HepG2 (cell line): ENCODE results near the gene ASZ1. TPM values are rescaled to one million over a fixed set of nuclear protein-coding genes. Genes with fewer than 3 reads are reported as not detected.

ENCODE experiments used
- ATAC-seq: fragments of 200-7000 bp; cut with Tn5 transposase; 3 replicates; pipeline ENCODE4 v1.9.1; 2020; ENCODE audit warnings: mild to moderate bottlenecking, moderate library complexity
- BruUV-seq: library from RNA; stranded (reverse); fragments of 400-500 nt; replicated peaks from 2 replicates; lab custom pipeline; 2021; lab: Mats Ljungman, UMichigan
- CTCF ChIA-PET: fragments of 300-600 bp; formaldehyde crosslinking; extraction: SDS; loops from one replicate; lab custom pipeline; 2021; ENCODE audit warnings: low total read pairs, inconsistent platforms, low intra/inter-chr PET ratio; lab: Yijun Ruan, JAX
- POLR2A ChIA-PET: fragments of 350-600 bp; sonication (Branson Sonifier 250); formaldehyde crosslinking; loops from one replicate; lab custom pipeline; 2020; ENCODE audit warnings: antibody characterized with exemption, inconsistent platforms; lab: Yijun Ruan, JAX
- DNase-seq: peaks from one replicate; pipeline ENCODE4 v3.0.0-alpha.2; 2015; ENCODE audit warnings: low spot score
- FAIRE-seq: peaks from 3 replicates; lab custom pipeline; 2011; peaks lifted over from hg19 to GRCh38; lab: Jason Lieb, UNC
- H2AFZ ChIP-seq: one replicate; pipeline ENCODE4 v1.6.1; 2011; ENCODE audit warnings: low read length, inconsistent platforms
- H3K27ac ChIP-seq: fragments of 300-600 bp; 3 replicates; pipeline ENCODE4 v1.8.0; 2011; ENCODE audit warnings: mixed run types, mild to moderate bottlenecking, mixed read lengths, low read length, inconsistent platforms; ENCODE audit not compliant: insufficient read depth; ENCODE audit errors: extremely low read length
- H3K27me3 ChIP-seq, 2 experiments: fragments of 200-600 bp in 1 of 2; 2 replicates in 1 of 2; 3 replicates in 1 of 2; pipeline versions ENCODE4 v1.6.0 to v1.8.0; 2011; ENCODE audit warnings: low read length in 2 of 2, mild to moderate bottlenecking in 2 of 2, moderate library complexity in 2 of 2, inconsistent platforms in 1 of 2; ENCODE audit not compliant: insufficient read depth in 2 of 2, control insufficient read depth in 1 of 2
- H3K36me3 ChIP-seq, 2 experiments: fragments of 200-600 bp in 1 of 2; replicated peaks in 1 of 2; 2 replicates in 1 of 2; 3 replicates in 1 of 2; pipeline versions ENCODE4 v1.5.1 to v1.8.0; 2011; ENCODE audit warnings: low read length in 2 of 2, inconsistent platforms in 1 of 2; ENCODE audit not compliant: insufficient read depth in 2 of 2, control insufficient read depth in 1 of 2
- H3K4me1 ChIP-seq: 2 replicates; pipeline ENCODE4 v1.5.1; 2012; ENCODE audit warnings: low read length, inconsistent platforms; ENCODE audit not compliant: insufficient read depth
- H3K4me2 ChIP-seq: 2 replicates; pipeline ENCODE4 v1.6.0; 2011; ENCODE audit warnings: low read depth, low read length, inconsistent platforms
- H3K4me3 ChIP-seq, 3 experiments: fragments of 200-600 bp in 1 of 3; sonication (generic), shearing (Covaris generic) in 1 of 3; replicated peaks in 1 of 3; 2 replicates each; pipeline ENCODE4 v1.5.1; 2011 to 2016; ENCODE audit warnings: low read length in 3 of 3, inconsistent platforms in 2 of 3, low read depth in 2 of 3, mild to moderate bottlenecking in 2 of 3, control low read depth in 1 of 3, mixed read lengths in 1 of 3; ENCODE audit not compliant: insufficient read depth in 1 of 3
- H3K79me2 ChIP-seq: one replicate; pipeline ENCODE4 v1.6.1; 2011; ENCODE audit warnings: low read length, inconsistent platforms; ENCODE audit not compliant: insufficient read depth
- H3K9ac ChIP-seq: 2 replicates; pipeline ENCODE4 v1.6.0; 2011; ENCODE audit warnings: mild to moderate bottlenecking, low read depth, low read length, inconsistent platforms; ENCODE audit not compliant: insufficient read depth
- H3K9me3 ChIP-seq: 2 replicates; pipeline ENCODE4 v1.5.1; 2012; ENCODE audit warnings: mild to moderate bottlenecking, low read length
- H4K20me1 ChIP-seq: 2 replicates; pipeline ENCODE4 v1.6.0; 2011; ENCODE audit warnings: inconsistent platforms, mild to moderate bottlenecking, low read length, moderate library complexity; ENCODE audit not compliant: insufficient read depth
- CHCHD3 ChIP-seq: sonication (generic); formaldehyde crosslinking; IDR thresholded peaks from 2 replicates; pipeline ENCODE4 v1.8.0; 2022; ENCODE audit warnings: mild to moderate bottlenecking, missing genetic modification reagents, moderate library complexity
- DNMT1 ChIP-seq: sonication (generic); formaldehyde crosslinking; IDR thresholded peaks from 2 replicates; pipeline ENCODE4 v1.5.1; 2020; ENCODE audit warnings: mild to moderate bottlenecking, missing genetic modification reagents
- FOXP1 ChIP-seq, 2 experiments: fragments of 450-650 bp in 1 of 2; IDR thresholded peaks; 2 replicates each; pipeline ENCODE4 v1.6.1; 2017 to 2018; ENCODE audit warnings: antibody characterized with exemption in 1 of 2
- HDAC1 ChIP-seq: sonication (generic); formaldehyde crosslinking; IDR thresholded peaks from 2 replicates; pipeline ENCODE4 v1.5.1; 2020; ENCODE audit warnings: mild to moderate bottlenecking, missing genetic modification reagents
- JARID2 ChIP-seq: sonication (generic); formaldehyde crosslinking; IDR thresholded peaks from 2 replicates; pipeline ENCODE4 v1.8.1; 2023; ENCODE audit warnings: missing genetic modification reagents, inconsistent platforms; ENCODE audit not compliant: insufficient replicate concordance
- MEIS1 ChIP-seq: sonication (generic); formaldehyde crosslinking; IDR thresholded peaks from 2 replicates; pipeline ENCODE4 v1.9.0; 2021; ENCODE audit warnings: mild to moderate bottlenecking, missing genetic modification reagents, moderate library complexity, borderline replicate concordance
- NPAS2 ChIP-seq: sonication (generic); formaldehyde crosslinking; IDR thresholded peaks from 2 replicates; pipeline ENCODE4 v1.8.0; 2022; ENCODE audit warnings: mild to moderate bottlenecking, missing genetic modification reagents, borderline replicate concordance
- ZC3H13 ChIP-seq: sonication (generic); formaldehyde crosslinking; IDR thresholded peaks from 2 replicates; pipeline ENCODE4 v1.8.1; 2023; ENCODE audit warnings: mild to moderate bottlenecking, missing genetic modification reagents, moderate library complexity
- ZNF713 ChIP-seq: sonication (generic); formaldehyde crosslinking; IDR thresholded peaks from 2 replicates; pipeline ENCODE4 v1.4.0; 2020; ENCODE audit warnings: mild to moderate bottlenecking, missing genetic modification reagents
- ZNF839 ChIP-seq: sonication (generic); formaldehyde crosslinking; IDR thresholded peaks from 2 replicates; pipeline ENCODE4 v1.4.0; 2020; ENCODE audit warnings: missing genetic modification reagents, mild to moderate bottlenecking, borderline replicate concordance
- WGBS: methylation state at CpG from one replicate; pipeline ENCODE4 v1.1.6; 2017; ENCODE audit warnings: low lambda C conversion rate; 5-methylcytosine and 5-hydroxymethylcytosine counted together
- in situ Hi-C: cut with HindIII; loops from 2 replicates; pipeline ENCODE4 v1.10.0; 2017; ENCODE audit warnings: low pct_unique_long_range_greater_than_20kb; ENCODE audit not compliant: extremely low pct_ligation_motif_present
- intact Hi-C: fragments of 100-400 bp; cut with micrococcal nuclease; formaldehyde crosslinking; loops from one replicate; pipeline ENCODE4 v1.10.0; 2022; ENCODE audit not compliant: unreplicated experiment
- polyA plus RNA-seq, 8 experiments: library from polyadenylated mRNA; depleted of rRNA in 3 of 8; stranded (reverse) in 7 of 8; unstranded in 1 of 8; fragments of >200 nt; fragmentation: Illumina TruSeq in 4 of 8; extraction: Trizol in 4 of 8; gene quantifications; 2 replicates each; pipeline versions ENCODE4 v1.2.1 to v1.2.3, GENCODE V29; 2011 to 2016; ENCODE audit warnings: low read depth in 4 of 8, missing spikeins in 1 of 8, mixed read lengths in 1 of 8; ENCODE audit not compliant: insufficient read depth in 1 of 8
- total RNA-seq, 5 experiments: library from RNA; depleted of rRNA; stranded (reverse); fragments of >200 nt; fragmentation: Illumina TruSeq; extraction: Trizol; gene quantifications; 2 replicates each; pipeline ENCODE4 v1.2.3, GENCODE V29; 2016; ENCODE audit warnings: low read depth in 1 of 5
- TF ChIP-seq, protein P1 (sequence below): sonication (generic); formaldehyde crosslinking; IDR thresholded peaks from 2 replicates; pipeline ENCODE4 v1.8.0; 2022; ENCODE audit warnings: mild to moderate bottlenecking, missing genetic modification reagents
- TF ChIP-seq, protein P2 (sequence below): sonication (generic); formaldehyde crosslinking; IDR thresholded peaks from 2 replicates; pipeline ENCODE4 v1.5.1; 2020; ENCODE audit warnings: mild to moderate bottlenecking, missing genetic modification reagents
- TF ChIP-seq, protein P3 (sequence below): sonication (generic); formaldehyde crosslinking; conservative IDR thresholded peaks from 2 replicates; pipeline ENCODE4 v1.4.0; 2020; ENCODE audit warnings: missing genetic modification reagents
- TF ChIP-seq, protein P4 (sequence below): sonication (generic); formaldehyde crosslinking; IDR thresholded peaks from 2 replicates; pipeline ENCODE4 v1.5.1; 2020; ENCODE audit warnings: mild to moderate bottlenecking, moderate library complexity, missing genetic modification reagents

The ASZ1 gene
- total and polyA plus RNA-seq, 2 of the 13 experiments (the other 11 are each of a cell fraction or from before 2014, with no cell fraction given) = not detected

DNA sequence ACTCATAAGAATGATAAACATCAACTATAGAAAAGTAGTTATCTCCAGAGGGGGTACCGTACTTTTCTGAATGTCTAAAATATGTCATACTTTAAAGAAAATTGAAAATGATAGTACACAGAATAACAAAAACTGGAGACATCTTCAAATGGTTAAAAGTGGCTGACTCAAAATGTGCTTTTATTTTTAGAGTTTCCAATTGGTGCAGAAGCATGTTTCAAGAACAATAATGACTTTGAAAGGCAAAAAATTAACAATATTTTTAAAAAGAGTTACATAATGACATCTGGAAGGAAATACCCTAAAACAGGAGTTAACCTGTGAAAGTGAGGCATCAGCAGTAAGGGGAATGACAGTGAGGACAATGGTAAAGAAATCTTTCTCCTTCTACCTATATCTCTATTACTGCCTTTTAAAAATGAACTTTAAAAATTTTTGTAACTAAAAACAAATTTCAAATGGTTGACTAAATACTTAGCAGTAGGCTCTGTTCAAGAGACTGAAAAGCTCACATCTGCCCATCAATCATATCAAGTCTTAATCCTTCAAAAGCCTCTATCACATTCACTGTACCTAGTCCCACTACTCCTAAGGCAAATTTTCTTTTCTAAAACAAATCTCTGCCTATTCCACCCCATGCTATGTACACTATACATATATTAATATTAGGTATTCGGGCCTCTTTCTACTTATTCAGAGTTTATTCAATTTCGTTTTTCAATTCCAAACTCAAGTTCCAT, 3.0 kb downstream of the ASZ1 start:
- Histone ChIP-seq H3K27me3 (no peaks in the 10 kb centered on the region), H3K9me3 (no peaks in the 10 kb centered on the region), H3K27ac (no peak overlapping the region), H3K4me3 (no peak overlapping the region), H3K9ac (no peak overlapping the region), H3K36me3 (no peaks in the 10 kb centered on the region), H3K4me1 (no peaks in the 10 kb centered on the region), H3K4me2 (no peak overlapping the region), H2AFZ (no peak overlapping the region), H3K79me2 (no peaks in the 10 kb centered on the region), H4K20me1 (no peaks in the 10 kb centered on the region)
- in situ Hi-C loops = no loop called here
- ChIA-PET POLR2A (no interaction called here), CTCF (no interaction called here)
- BruUV-seq = no TSS peak
- FAIRE-seq (no peak), DNase-seq (no peak), ATAC-seq (no peak)
- intact Hi-C loops = no loop called here
- under 1% methylated on average over 3 of the region's 3 CpGs for WGBS
- TF ChIP-seq ZNF713 = no peak
- TF ChIP-seq CHCHD3 (CRISPR knock-in tag) = no peak
- TF ChIP-seq, protein P1, sequence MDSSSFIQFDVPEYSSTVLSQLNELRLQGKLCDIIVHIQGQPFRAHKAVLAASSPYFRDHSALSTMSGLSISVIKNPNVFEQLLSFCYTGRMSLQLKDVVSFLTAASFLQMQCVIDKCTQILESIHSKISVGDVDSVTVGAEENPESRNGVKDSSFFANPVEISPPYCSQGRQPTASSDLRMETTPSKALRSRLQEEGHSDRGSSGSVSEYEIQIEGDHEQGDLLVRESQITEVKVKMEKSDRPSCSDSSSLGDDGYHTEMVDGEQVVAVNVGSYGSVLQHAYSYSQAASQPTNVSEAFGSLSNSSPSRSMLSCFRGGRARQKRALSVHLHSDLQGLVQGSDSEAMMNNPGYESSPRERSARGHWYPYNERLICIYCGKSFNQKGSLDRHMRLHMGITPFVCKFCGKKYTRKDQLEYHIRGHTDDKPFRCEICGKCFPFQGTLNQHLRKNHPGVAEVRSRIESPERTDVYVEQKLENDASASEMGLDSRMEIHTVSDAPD (CRISPR knock-in tag) = no peak
- no peak for TF ChIP-seq FOXP1 (IDR thresholded peaks at IDR 0.05)
- TF ChIP-seq FOXP1 (CRISPR knock-in tag; IDR thresholded peaks at IDR 0.05) = no peak
- TF ChIP-seq DNMT1 (CRISPR knock-in tag) = no peak
- no peak for TF ChIP-seq MEIS1 (CRISPR knock-in tag)
- no peak for TF ChIP-seq ZC3H13 (CRISPR knock-in tag)
- TF ChIP-seq HDAC1 (CRISPR knock-in tag) = no peak
- TF ChIP-seq, protein P2, sequence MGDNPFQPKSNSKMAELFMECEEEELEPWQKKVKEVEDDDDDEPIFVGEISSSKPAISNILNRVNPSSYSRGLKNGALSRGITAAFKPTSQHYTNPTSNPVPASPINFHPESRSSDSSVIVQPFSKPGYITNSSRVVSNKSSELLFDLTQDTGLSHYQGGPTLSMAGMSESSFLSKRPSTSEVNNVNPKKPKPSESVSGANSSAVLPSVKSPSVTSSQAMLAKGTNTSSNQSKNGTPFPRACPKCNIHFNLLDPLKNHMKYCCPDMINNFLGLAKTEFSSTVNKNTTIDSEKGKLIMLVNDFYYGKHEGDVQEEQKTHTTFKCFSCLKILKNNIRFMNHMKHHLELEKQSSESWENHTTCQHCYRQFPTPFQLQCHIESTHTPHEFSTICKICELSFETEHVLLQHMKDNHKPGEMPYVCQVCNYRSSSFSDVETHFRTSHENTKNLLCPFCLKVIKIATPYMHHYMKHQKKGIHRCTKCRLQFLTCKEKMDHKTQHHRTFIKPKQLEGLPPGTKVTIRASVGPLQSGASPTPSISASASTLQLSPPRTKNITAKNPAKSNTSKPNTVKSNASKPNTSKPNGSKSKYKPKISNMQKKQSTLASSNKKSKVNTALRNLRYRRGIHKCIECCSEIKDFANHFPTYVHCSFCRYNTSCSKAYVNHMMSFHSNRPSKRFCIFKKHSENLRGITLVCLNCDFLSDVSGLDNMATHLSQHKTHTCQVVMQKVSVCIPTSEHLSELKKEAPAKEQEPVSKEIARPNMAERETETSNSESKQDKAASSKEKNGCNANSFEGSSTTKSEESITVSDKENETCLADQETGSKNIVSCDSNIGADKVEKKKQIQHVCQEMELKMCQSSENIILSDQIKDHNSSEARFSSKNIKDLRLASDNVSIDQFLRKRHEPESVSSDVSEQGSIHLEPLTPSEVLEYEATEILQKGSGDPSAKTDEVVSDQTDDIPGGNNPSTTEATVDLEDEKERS = no peak
- TF ChIP-seq, protein P3, sequence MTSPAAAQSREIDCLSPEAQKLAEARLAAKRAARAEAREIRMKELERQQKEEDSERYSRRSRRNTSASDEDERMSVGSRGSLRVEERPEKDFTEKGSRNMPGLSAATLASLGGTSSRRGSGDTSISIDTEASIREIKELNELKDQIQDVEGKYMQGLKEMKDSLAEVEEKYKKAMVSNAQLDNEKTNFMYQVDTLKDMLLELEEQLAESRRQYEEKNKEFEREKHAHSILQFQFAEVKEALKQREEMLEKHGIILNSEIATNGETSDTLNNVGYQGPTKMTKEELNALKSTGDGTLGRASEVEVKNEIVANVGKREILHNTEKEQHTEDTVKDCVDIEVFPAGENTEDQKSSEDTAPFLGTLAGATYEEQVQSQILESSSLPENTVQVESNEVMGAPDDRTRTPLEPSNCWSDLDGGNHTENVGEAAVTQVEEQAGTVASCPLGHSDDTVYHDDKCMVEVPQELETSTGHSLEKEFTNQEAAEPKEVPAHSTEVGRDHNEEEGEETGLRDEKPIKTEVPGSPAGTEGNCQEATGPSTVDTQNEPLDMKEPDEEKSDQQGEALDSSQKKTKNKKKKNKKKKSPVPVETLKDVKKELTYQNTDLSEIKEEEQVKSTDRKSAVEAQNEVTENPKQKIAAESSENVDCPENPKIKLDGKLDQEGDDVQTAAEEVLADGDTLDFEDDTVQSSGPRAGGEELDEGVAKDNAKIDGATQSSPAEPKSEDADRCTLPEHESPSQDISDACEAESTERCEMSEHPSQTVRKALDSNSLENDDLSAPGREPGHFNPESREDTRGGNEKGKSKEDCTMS (CRISPR knock-in tag) = no peak
- TF ChIP-seq, protein P4, sequence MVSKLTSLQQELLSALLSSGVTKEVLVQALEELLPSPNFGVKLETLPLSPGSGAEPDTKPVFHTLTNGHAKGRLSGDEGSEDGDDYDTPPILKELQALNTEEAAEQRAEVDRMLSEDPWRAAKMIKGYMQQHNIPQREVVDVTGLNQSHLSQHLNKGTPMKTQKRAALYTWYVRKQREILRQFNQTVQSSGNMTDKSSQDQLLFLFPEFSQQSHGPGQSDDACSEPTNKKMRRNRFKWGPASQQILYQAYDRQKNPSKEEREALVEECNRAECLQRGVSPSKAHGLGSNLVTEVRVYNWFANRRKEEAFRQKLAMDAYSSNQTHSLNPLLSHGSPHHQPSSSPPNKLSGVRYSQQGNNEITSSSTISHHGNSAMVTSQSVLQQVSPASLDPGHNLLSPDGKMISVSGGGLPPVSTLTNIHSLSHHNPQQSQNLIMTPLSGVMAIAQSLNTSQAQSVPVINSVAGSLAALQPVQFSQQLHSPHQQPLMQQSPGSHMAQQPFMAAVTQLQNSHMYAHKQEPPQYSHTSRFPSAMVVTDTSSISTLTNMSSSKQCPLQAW = no peak
- no peak for TF ChIP-seq NPAS2
- no peak for TF ChIP-seq ZNF839 (CRISPR knock-in tag)
- no peak for TF ChIP-seq JARID2 (CRISPR knock-in tag)
